DMS53 (cell line): Measurements from ENCODE around the gene TCTA.
A peak's percentile ranks its signal among the peaks of the same experiment; 100 is the strongest.
"Not testable (repeated sequence)": the region's sequence is repeated elsewhere in the genome, so short reads cannot be mapped to it uniquely, and the experiment has no call there.

Experiments
- DNase-seq: peaks from one replicate; lab custom pipeline; 2025; lab: John Stamatoyannopoulos, UW

Gene TCTA, protein sequence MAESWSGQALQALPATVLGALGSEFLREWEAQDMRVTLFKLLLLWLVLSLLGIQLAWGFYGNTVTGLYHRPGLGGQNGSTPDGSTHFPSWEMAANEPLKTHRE

GRCh38 chr3:49411968-49412631 lies at the start of gene TCTA, which contains the start of gene RHOA:
Gene TCTA, plus strand, starts transcription at chr3:49412423. Its CDS starts 4 bp downstream, at chr3:49412427.
Gene RHOA, minus strand, starts transcription at chr3:49411976. Its CDS starts 36,387 bp downstream, at chr3:49375589.
- peak; percentile 96 for DNase-seq

GRCh38 chr3:49362561-49362960 lies 49.7 kb upstream of the TCTA start:
- DNase-seq: no peak

DNA sequence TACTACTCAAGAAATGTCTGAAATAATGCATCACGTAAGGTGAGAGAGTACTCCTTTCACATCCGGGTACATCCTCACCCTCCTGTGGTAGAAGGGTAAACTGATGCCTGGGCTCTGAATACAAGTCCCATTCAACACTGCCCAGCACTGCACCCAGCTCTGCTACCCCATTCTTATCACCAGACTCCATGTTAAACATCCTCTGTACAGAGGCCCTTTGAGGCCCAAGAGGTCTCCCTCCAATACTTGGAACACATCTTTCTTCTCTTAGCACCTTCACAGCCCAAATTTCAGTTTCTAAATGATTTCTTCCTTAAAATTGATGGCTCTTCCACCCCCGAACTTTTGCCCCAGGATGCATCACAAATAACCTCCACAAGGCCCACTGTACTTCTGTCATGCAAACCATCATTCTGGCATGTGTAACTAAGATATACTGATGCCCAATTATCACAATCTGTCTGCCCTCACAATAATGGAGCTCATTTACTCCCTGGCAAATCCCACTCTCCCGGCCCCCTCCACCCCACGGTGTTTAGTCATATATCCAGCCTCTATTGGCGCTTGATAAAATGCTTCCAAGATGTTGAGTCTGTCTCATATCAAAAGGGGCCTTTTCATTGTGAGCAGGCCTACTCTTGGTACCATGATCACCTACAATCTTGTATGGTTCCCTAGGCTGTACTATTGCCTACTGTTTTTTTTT lies 41.5 kb upstream of the TCTA start:
- no peak for DNase-seq

DNA sequence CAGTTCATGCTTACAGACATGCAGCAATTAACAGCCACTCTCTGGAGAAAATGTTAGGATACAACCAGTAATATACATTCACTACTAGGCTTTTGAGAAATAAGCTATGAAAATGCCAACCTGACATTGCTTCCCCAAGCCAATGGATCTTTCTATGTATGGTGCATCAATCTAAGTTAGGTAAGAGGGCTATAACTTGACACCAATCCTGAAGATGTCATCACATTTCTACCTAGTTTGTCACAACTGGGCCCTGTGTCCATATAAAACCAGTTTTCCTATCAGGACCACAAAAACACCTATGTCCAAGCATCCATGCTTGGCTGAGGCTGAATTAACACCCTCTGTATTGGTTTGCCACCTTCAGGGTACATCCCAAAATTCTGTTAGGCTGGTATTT lies 40.3 kb upstream of the TCTA start:
- no peak for DNase-seq

DNA sequence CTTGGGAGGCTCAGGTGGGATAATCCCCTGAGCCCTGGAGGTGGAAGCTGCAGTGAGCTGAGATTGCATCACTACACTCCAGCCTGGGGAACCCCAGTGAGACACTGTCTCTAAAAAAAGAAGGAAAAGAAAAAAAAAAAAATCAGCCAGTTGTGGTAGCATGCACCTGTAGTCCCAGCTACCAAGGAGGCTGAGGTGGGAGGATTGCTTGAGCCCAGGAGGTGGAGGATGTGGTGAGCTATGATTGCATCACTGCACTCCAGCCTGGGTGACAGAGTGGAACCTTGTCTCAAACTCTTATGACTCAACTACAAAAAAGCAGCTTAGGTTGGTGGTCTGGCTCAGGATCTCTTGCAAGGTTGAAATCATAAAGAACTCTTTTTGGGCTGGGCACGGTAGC lies 34.7 kb upstream of the TCTA start:
- no peak for DNase-seq

- no peak for DNase-seq
These were observed 33.9 kb upstream of the TCTA start for GRCh38 chr3:49378249-49378895.

DNA sequence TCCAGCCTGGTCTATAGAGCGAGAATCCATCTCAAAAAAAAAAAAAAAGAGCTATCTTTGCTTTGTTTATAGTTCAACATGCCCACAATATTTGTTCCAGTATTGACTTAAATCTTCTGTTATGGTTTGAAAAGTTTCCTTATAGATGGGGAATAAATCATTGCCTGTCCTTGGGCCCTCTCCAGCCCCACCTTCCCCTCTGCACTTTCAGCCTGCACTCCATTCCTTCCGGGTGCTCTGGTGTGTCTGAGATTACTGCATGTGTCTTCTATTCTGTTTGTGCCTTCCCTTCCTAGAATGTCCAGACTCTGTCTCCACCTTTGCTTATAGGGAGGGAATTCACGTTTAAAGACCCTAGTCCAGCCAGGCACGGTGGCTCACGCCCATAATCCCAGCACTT lies 28.8 kb upstream of the TCTA start:
- DNase-seq: no peak

DNA sequence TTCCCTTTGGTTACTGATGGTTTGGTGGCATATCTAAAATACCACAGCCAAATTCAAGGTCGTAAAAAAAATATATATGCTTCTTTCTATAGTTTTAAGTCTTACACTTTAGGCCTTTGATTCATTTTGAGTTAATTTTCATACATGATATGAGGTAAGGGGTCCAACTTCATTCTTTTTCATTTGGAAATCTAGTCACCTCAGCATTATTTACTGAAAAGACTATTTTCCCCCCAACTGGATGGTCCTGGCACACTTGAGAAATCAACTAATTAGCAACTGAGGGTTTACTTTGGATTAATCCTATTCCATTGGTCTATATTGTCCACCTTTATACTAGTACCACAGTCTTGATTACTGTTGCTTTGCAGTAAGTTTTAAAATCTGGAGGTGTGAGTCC lies 26.6 kb upstream of the TCTA start:
- no peak for DNase-seq

DNA sequence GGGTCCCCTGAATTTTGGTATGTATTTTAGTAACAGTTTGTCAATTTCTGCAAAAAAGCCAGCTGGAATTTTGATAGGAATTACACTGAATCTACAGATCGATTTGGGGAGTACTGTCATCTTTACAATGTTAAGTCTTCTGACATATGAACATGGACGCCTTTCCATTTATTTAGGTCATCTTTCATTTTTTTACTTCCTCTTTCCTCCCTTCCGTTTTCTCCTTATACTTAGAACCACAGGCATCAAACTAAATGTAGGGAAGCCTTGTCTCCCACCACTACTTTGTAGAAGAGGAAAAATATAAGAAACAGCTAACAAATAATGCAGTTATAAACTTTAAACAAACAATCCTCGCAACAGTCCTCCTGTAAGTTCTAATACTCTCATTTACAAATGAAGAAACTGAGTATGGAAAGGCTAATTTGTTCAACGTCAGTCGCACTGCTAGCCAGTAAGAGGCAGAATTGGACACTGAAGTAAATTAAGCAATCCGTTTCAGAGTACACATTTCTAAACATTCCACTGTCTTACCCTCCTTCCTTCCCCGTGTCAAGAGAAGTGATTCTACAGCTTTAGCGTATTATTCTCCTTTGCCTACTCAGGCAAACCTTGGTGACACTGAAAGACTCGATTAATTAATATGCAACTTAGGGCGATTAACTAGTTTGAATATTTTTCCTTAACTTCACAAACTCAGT lies 26.0 kb upstream of the TCTA start:
- no peak for DNase-seq

- DNase-seq: no peak
These were observed 24.5 kb upstream of the TCTA start for GRCh38 chr3:49387721-49388120.

DNA sequence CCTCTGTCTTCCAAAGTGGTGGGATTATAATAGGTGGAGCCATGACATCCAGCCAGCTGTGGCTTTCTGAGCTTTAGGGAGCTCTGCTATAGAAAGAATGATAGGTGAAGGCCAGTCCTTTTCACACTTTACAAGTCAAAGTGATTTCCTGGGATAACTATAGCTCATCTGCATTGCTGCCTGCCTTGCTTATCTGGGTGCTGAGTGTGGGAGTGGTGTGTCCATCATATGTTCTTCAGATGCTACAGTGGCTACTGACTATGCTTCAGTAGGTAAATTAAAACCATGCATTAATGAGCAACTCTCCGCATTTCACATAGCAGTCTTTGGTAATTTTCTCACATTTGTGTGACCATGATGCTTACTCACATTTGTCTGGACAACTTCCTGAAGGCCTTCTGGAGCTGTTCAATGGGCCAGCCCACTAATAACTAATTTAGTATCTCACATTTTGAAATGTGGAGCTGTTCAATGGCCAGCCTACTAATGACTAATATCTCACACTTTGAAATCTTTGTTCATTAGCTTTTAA lies 23.9 kb upstream of the TCTA start:
- DNase-seq: no peak

DNA sequence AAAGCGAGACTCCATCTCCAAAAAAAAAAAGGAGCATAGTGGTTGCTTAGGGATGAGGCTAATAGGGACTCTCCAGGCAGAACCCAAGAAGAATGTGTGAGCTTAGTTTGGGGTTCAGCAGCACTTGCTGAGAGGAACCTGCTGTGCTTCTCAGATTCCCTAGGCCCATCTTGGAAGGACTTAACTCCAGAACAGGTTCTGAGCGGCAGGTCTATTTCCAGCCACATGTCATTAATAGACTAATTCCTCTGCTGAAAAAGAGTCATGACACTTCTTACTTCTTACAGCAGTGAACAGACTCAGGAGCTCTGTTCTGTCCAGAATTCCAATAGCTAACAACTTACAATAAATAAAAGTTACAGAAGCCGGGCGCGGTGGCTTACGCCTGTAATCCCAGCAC lies 22.9 kb upstream of the TCTA start:
- DNase-seq: no peak

- not testable (repeated sequence) for DNase-seq
These were observed 20.9 kb upstream of the TCTA start for GRCh38 chr3:49391310-49391709.

- no peak for DNase-seq
These were observed 14.8 kb upstream of the TCTA start for GRCh38 chr3:49397470-49397869.

DNA sequence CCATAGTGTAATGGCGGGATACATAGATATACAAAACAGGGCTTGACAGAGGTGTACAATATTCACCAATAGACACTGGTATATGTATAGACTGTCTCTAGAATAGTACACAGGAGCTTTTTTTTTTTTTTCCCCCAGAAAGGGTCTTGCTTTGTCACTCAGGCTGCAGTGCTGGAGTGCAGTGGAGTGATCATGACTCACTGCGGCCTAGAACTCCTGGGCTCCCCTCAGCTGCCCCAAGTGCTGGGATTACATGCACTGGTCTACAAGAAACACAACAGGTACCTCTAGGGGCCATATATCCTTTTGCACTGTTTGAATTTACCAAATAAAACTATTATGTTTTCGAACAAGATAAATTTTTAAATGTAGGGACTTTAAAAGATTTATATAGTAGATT lies 12.8 kb upstream of the TCTA start:
- DNase-seq: no peak

DNA sequence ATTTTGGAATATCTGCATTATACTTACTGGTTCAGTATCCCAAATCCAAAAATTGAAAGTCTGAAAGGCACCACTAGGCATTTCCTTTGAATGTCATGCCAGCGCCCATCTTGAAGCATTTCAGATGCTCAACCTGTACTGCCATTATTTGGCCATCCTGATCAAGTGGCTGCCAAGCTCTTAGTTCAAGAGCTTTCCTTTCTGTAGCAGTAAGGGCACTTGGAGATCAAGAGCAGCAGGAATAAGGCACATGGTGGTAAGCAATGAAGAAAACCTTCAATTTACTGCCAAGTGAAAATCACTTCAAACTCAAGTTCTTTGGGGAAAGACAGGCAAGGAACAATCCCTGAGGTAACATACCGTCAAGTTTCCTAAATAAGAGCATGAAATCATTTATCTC lies 10.5 kb upstream of the TCTA start:
- DNase-seq: no peak

GRCh38 chr3:49403891-49404290 lies 8.3 kb upstream of the TCTA start:
- no peak for DNase-seq

- DNase-seq: not testable (repeated sequence)
These were observed 6.7 kb upstream of the TCTA start for GRCh38 chr3:49405570-49405969.

- DNase-seq: no peak
These were observed 5.4 kb upstream of the TCTA start for GRCh38 chr3:49406571-49407565.

DNA sequence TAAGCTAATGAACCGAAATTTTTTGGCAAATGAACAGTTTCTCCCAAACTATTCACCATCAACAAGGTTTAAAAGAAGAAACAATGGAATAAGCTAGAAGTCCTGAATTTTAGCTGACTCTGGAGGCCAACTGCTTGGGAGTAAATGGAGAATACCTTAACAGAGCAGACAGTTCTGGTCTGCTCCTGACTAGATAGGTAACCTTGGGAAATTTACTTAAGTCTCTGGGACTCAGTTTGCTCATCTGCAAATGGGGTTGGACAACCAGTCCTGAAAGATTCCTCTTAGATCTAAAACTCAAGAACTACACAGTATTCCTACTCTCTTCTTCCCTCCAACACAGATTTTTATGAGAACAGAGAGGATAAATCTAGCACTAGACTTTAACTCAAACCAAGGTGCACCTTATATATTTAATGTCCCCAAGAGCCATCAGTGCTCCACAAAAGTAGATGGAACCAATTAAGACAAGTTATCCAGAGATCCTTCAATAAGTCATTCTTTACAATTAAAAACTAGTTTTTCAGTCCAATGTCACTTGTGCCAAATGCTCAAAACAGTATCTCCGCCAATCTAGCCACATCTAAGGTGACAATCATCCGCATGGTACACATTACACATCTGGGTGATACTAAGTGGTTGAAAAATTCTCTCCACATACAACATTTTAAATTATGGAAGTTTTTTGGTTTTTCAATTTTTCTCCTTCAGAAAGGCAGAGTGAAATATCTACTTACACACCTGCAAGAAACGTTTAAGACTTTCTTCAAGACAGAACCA lies 2.0 kb upstream of the TCTA start:
- DNase-seq: no peak
